ENCODE results near the gene TAGLN.

The TAGLN gene

GRCh38 chr11:117199053-117199915 lies at the start of gene TAGLN:
TSS of gene TAGLN (plus strand) at chr11:117199370. CDS start at chr11:117203014, 3,644 bp downstream.
- peak; percentile 26 for DNase-seq (ENCODE audit: low read depth, low spot score)

- no peak for DNase-seq (ENCODE audit: low read depth, low spot score)
Measured at GRCh38 chr11:117152066-117152465, 47.1 kb upstream of the TAGLN start.

DNA sequence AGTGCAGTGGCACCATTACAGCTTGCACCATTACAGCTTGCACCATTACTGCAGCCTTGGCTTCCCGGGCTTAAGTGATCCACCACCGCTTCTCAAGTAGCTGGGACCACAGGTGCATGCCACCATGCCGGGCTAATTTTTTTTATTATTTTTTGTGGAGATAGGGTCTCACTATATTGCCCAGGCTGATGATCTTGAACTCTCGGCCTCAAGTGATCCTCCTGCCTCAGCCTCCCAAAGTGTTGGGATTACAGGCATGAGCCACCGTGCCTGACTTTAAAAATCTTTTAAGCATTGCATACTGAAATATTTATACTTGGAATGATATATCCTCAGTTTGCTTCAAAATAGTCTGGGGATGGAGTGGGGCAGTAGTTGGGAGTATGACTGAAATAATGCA lies 44.7 kb upstream of the TAGLN start:
- no peak for DNase-seq (ENCODE audit: low read depth, low spot score)

DNA sequence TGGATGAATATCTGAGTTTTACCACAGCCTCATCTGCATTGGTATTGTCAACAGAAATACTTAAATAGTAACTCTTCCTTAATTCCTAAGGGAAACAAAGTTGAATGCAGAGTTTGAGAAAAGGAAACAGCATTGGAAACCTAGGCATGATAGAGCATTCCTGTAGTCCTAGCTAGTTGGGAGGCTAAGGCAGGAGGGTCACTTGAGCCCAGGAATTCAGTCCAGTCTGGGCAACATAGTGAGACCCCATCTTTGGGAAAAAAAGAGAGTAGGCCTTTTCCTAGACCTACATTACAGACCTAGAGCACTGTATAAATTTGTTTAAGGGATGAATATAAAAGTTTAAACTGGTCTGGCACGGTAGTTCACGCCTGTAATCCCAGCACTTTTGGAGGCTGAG lies 41.7 kb upstream of the TAGLN start:
- DNase-seq (ENCODE audit: low read depth, low spot score), result no peak

DNA sequence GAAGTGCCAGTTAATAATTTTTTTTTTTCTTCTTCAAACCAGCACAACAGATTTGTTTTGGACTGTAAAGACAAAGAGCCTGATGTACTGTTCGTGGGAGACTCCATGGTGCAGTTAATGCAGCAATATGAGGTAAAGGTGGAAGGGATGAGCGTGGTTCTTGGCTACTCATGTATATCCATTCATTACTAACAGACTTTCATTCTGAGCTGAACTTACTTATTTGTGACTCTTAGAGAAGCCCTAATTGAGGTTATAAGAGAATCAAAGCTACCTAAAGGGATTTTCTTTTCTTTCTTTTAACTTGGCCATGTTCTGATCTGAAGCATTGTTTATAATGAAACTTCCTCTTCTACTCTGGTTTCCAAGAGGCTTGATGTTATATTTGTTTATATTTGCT lies 39.3 kb upstream of the TAGLN start:
- no peak for DNase-seq (ENCODE audit: low read depth, low spot score)

GRCh38 chr11:117160826-117161225 lies 38.3 kb upstream of the TAGLN start:
- no peak for DNase-seq (ENCODE audit: low read depth, low spot score)

GRCh38 chr11:117166491-117166890 lies 32.7 kb upstream of the TAGLN start:
- no peak for DNase-seq (ENCODE audit: low read depth, low spot score)

- DNase-seq (ENCODE audit: low read depth, low spot score), result no peak
Measured at GRCh38 chr11:117169736-117170135, 29.4 kb upstream of the TAGLN start.

- no peak for DNase-seq (ENCODE audit: low read depth, low spot score)
Measured at GRCh38 chr11:117170210-117170609, 29.0 kb upstream of the TAGLN start.

- no peak for DNase-seq (ENCODE audit: low read depth, low spot score)
Measured at GRCh38 chr11:117171007-117171403, 28.2 kb upstream of the TAGLN start.

DNA sequence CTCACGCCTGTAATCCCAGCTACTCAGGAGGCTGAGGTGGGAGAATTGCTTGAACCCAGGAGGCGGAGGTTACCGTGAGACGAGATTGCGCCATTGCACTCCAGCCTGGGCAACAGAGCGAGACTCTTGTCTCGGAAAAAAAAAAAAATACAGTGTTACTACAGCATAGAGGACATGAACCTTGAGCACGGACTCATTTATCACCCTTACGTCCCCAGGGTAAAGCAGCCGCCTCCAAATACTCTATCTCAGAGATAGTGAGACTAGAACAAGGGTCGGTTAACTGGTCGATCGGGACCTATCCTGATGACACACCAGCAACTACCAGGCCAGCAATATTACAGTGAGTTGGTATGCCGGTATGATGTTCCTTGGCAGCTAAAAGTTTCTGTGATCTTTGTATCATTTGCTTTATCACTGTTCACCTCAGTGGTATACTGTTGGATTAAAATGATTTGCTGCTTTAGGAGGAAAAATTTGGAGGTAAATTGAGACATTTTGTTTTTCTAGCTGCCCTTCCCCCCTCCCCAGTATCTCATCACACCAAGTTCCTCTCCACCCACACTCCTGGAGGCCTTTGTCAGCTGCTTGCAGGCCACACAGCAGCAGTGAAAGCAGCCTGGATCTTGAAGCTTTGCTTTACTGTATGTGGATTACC lies 27.6 kb upstream of the TAGLN start:
- no peak for DNase-seq (ENCODE audit: low read depth, low spot score)

GRCh38 chr11:117172724-117173421 lies 26.3 kb upstream of the TAGLN start:
- no peak for DNase-seq (ENCODE audit: low read depth, low spot score)

- DNase-seq (ENCODE audit: low read depth, low spot score), result no peak
Measured at GRCh38 chr11:117175104-117175503, 24.1 kb upstream of the TAGLN start.

- no peak for DNase-seq (ENCODE audit: low read depth, low spot score)
Measured at GRCh38 chr11:117175781-117176180, 23.4 kb upstream of the TAGLN start.

DNA sequence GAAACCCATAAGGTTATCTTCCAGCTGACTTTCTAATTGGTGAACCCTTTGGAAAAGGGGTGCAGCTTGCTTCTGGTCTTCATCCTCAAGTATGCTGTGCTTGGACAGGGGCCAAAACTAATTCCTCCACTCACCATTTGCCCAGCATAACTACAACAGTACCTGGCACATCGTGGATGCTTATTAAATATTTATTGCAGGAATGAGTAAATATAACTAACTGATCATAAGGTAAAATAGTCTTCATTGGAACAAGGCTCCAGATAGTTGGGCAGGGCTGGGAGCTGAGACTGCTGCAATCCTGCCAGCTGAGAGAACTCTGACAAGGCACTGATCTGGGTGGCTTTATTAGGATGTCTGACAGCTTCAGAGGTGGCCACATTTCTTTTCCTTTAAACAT lies 23.0 kb upstream of the TAGLN start:
- no peak for DNase-seq (ENCODE audit: low read depth, low spot score)

DNA sequence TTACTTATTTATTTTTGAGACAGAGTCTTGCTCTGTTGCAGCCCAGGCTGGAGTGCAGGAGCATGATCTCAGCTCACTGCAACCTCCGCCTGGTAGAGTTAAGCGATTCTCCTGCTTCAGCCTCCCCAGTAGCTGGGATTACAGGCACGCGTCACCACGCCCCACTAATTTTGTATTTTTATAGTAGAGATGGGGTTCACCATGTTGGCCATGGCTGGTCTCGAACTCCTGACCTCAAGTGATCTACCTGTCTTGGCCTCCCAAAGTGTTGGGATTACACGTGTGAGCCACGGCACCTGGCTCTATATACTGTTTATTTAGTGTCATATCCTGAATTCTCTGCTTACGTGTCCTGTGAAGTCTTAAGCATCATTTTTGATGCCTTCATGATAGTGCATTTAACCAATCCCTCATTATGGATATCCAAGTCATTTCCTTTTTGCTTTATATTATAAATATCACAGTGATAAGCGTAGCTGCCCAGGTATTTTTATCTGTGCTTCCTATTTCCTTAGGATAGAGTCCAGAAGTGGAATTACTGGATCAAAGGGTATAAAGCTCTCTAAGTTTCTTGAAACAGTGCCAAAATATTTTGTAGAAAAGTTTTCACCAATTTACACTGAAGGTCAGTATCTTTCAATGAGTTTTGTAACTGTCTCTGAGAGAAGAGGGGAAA lies 21.5 kb upstream of the TAGLN start:
- DNase-seq (ENCODE audit: low read depth, low spot score), result no peak

GRCh38 chr11:117178210-117179034 lies 20.7 kb upstream of the TAGLN start, which contains the start of gene SIDT2:
TSS of gene SIDT2 (plus strand) at chr11:117178743. CDS start at chr11:117179264, 521 bp downstream.
- peak; percentile 85 for DNase-seq (ENCODE audit: low read depth, low spot score)

GRCh38 chr11:117179048-117179999 lies 19.8 kb upstream of the TAGLN start:
- no peak for DNase-seq (ENCODE audit: low read depth, low spot score)

GRCh38 chr11:117180020-117180419 lies 19.1 kb upstream of the TAGLN start:
- DNase-seq (ENCODE audit: low read depth, low spot score), result no peak

Data from brain pericyte (primary cell).